ENCODE data around the gene ENPP6. TPM values are rescaled to one million over a fixed set of nuclear protein-coding genes. Genes with fewer than 3 reads are reported as not detected.

ENPP6 gene
- total RNA-seq, 1 experiment from 2014 or later = not detected

DNA sequence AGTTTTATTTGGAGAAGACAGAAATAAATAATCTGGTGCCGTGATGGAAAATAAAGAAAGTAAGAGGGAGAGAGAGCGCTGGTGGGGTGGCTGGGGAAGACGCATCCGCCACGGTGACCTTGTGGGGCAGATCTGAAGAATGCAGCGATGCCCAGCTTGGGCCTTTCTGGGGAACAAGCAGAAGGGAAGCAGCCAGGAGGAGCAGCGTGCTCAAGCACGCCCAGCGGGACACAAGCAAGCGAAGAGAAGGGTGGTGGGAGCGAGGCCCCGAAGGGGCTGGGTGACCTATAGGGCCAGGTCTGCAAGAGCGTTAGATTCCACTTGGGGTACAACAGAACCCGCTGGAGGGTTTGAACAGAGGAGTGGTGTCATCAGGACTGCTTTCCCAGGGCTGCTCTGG lies 12.4 kb downstream of the ENPP6 start:
- no peaks in the 10 kb centered on the region for H3K27me3 ChIP-seq (replicated peaks; ENCODE audit: control insufficient read depth, insufficient read depth, low read length)
- Mint-ChIP-seq H3K4me3 (ENCODE audit: unreplicated experiment) (no peak overlapping the region), H3K27me3 (ENCODE audit: insufficient read depth, unreplicated experiment) (no peaks in the 10 kb centered on the region), H3K36me3 (ENCODE audit: insufficient read depth, unreplicated experiment) (no peaks in the 10 kb centered on the region), H3K9me3 (ENCODE audit: unreplicated experiment) (peaks cover 14% of the 10 kb centered on the region), H3K27ac (ENCODE audit: unreplicated experiment) (no peak overlapping the region), H3K4me1 (ENCODE audit: low read depth, unreplicated experiment) (peaks cover 18% of the 10 kb centered on the region)
- intact Hi-C loops (cut with micrococcal nuclease; ENCODE audit: unreplicated experiment) = no loop called here
- no peak overlapping the region for H3K4me3 ChIP-seq (ENCODE audit: low read depth, low read length)
- ChIA-PET POLR2A (no interaction called here), CTCF (no interaction called here)
- no peaks in the 10 kb centered on the region for H3K36me3 ChIP-seq (ENCODE audit: control insufficient read depth, insufficient read depth, low read length)
- no peaks in the 10 kb centered on the region for H3K9me3 ChIP-seq
- peaks cover 6% of the 10 kb centered on the region; the same call in 1 of the 2 replicates for H3K4me1 ChIP-seq
- no TSS peak for BruUV-seq (replicated peaks)
- no peak for DNase-seq
- TF ChIP-seq CTCF (IDR thresholded peaks at IDR 0.05; ENCODE audit: insufficient read depth in 1 of 2, low read depth in 1 of 2, low read length in 1 of 2, severe bottlenecking in 1 of 2, unreplicated experiment in 1 of 2) = no peak

DNA sequence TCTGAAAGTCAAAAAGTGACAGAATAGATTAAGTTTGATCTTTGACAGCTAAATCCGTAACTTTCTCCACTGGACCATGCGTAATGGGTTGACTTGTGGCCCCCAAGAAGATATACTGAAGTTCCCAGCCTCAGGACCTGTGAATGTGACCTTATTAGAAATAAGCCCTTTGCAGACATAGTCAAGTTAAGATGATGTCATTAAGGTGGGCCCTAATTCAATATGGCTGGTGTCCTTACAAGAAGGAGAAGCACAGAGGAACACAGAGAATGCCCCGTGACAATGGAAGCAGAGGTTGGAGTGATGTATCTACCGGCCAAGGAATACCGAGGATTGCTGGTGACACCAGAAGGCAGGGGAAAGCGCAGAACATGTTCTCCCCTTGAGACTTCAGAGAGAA lies 14.4 kb downstream of the ENPP6 start:
- TF ChIP-seq CTCF (IDR thresholded peaks at IDR 0.05; ENCODE audit: insufficient read depth in 1 of 2, low read depth in 1 of 2, low read length in 1 of 2, severe bottlenecking in 1 of 2, unreplicated experiment in 1 of 2) = no peak
- H3K36me3 Mint-ChIP-seq (ENCODE audit: insufficient read depth, unreplicated experiment) = no peaks in the 10 kb centered on the region
- Histone ChIP-seq H3K36me3 (ENCODE audit: control insufficient read depth, insufficient read depth, low read length) (no peaks in the 10 kb centered on the region), H3K9me3 (no peaks in the 10 kb centered on the region), H3K4me3 (ENCODE audit: low read depth, low read length) (no peak overlapping the region), H3K27me3 (replicated peaks; ENCODE audit: control insufficient read depth, insufficient read depth, low read length) (no peaks in the 10 kb centered on the region), H3K4me1 (peaks cover 6% of the 10 kb centered on the region; the same call in 1 of the 2 replicates)
- no TSS peak for BruUV-seq (replicated peaks)
- no peaks in the 10 kb centered on the region for H3K27me3 Mint-ChIP-seq (ENCODE audit: insufficient read depth, unreplicated experiment)
- no peak overlapping the region for H3K4me3 Mint-ChIP-seq (ENCODE audit: unreplicated experiment)
- CTCF ChIA-PET = no interaction called here
- peaks cover 14% of the 10 kb centered on the region for H3K9me3 Mint-ChIP-seq (ENCODE audit: unreplicated experiment)
- intact Hi-C loops (cut with micrococcal nuclease; ENCODE audit: unreplicated experiment) = no loop called here
- no peak for DNase-seq
- POLR2A ChIA-PET = no interaction called here
- H3K4me1 Mint-ChIP-seq (ENCODE audit: low read depth, unreplicated experiment) = peaks cover 18% of the 10 kb centered on the region
- H3K27ac Mint-ChIP-seq (ENCODE audit: unreplicated experiment) = no peak overlapping the region

DNA sequence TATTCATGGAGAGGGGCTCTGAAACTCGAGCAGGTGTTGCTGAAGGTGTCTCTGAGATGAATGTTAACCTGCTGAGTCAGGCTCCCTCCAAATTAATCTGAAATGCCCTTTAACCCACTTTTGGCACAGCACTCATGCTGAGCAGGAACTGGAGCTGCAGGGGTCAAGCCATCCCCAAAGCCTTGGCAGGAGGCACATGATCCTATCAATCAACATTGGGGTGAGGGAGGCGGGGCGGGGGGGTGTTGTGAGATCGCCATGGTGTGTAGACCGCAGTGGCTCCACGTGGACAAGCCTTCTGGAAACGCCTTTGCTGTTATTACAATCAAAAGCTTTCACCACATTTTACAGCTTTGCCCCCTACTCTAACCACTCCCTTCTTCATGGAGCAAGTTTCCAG lies 16.5 kb downstream of the ENPP6 start:
- no TSS peak for BruUV-seq (replicated peaks)
- no peaks in the 10 kb centered on the region for H3K36me3 Mint-ChIP-seq (ENCODE audit: insufficient read depth, unreplicated experiment)
- ChIA-PET POLR2A (no interaction called here), CTCF (no interaction called here)
- peaks cover 36% of the 10 kb centered on the region for H3K4me1 Mint-ChIP-seq (ENCODE audit: low read depth, unreplicated experiment)
- no peaks in the 10 kb centered on the region for H3K27me3 ChIP-seq (replicated peaks; ENCODE audit: control insufficient read depth, insufficient read depth, low read length)
- peaks cover 6% of the 10 kb centered on the region; the same call in 1 of the 2 replicates for H3K4me1 ChIP-seq
- H3K4me3 Mint-ChIP-seq (ENCODE audit: unreplicated experiment) = no peak overlapping the region
- H3K36me3 ChIP-seq (ENCODE audit: control insufficient read depth, insufficient read depth, low read length) = no peaks in the 10 kb centered on the region
- DNase-seq = no peak
- H3K4me3 ChIP-seq (ENCODE audit: low read depth, low read length) = no peak overlapping the region
- TF ChIP-seq CTCF (IDR thresholded peaks at IDR 0.05; ENCODE audit: insufficient read depth in 1 of 2, low read depth in 1 of 2, low read length in 1 of 2, severe bottlenecking in 1 of 2, unreplicated experiment in 1 of 2) = no peak
- intact Hi-C loops (cut with micrococcal nuclease; ENCODE audit: unreplicated experiment) = no loop called here
- no peaks in the 10 kb centered on the region for H3K9me3 ChIP-seq
- peaks cover 14% of the 10 kb centered on the region for H3K9me3 Mint-ChIP-seq (ENCODE audit: unreplicated experiment)
- no peak overlapping the region for H3K27ac Mint-ChIP-seq (ENCODE audit: unreplicated experiment)
- H3K27me3 Mint-ChIP-seq (ENCODE audit: insufficient read depth, unreplicated experiment) = no peaks in the 10 kb centered on the region
